AG04449 (cell line): ENCODE data around the gene GSG1L.
"Not testable (repeated sequence)": the region's sequence is repeated elsewhere in the genome, so short reads cannot be mapped to it uniquely, and the experiment has no call there.

ENCODE experiments used
- CTCF ChIA-PET: fragments of 350-600 bp; formaldehyde crosslinking; extraction: SDS; loops from one replicate; lab custom pipeline; 2021; ENCODE audit warnings: antibody characterized with exemption; lab: Yijun Ruan, JAX
- POLR2A ChIA-PET: fragments of 400-600, 350-600 bp; formaldehyde crosslinking; extraction: SDS; loops from one replicate; lab custom pipeline; 2020; ENCODE audit warnings: antibody characterized with exemption, inconsistent platforms; lab: Yijun Ruan, JAX
- DNase-seq: peaks from one replicate; pipeline ENCODE4 v3.0.0-alpha.2; 2010; ENCODE audit warnings: low read depth, low spot score
- H3K4me3 ChIP-seq: 2 replicates; pipeline ENCODE4 v1.5.1; 2011; ENCODE audit warnings: low read depth, mild to moderate bottlenecking, control low read depth, low read length
- CTCF ChIP-seq: IDR thresholded peaks from one replicate; pipeline ENCODE4 v1.5.1; 2011; ENCODE audit warnings: mild to moderate bottlenecking, moderate library complexity, low read length, control low read depth, inconsistent platforms; ENCODE audit not compliant: insufficient read depth; ENCODE audit errors: missing control alignments

Gene GSG1L

GRCh38 chr16:27980919-27981700 lies 82.4 kb downstream of the GSG1L start:
- no peak for TF ChIP-seq CTCF
- ChIA-PET POLR2A (no interaction called here), CTCF (interaction anchor here (1.4 kb wide), 1 partner anchor 341 kb away, joined by 4 read pairs; no protein-coding TSS in a partner anchor)
- DNase-seq = no peak
- no peak overlapping the region for H3K4me3 ChIP-seq

- TF ChIP-seq CTCF = no peak
- POLR2A ChIA-PET = no interaction called here
- DNase-seq = no peak
- H3K4me3 ChIP-seq = no peak overlapping the region
- CTCF ChIA-PET = no interaction called here
These were observed 83.3 kb downstream of the GSG1L start for GRCh38 chr16:27980076-27980775.

GRCh38 chr16:27979668-27980067 lies 83.8 kb downstream of the GSG1L start:
- POLR2A ChIA-PET, CTCF ChIA-PET, DNase-seq, H3K4me3 ChIP-seq: not testable (repeated sequence)

GRCh38 chr16:27978876-27979275 lies 84.6 kb downstream of the GSG1L start:
- no peak for DNase-seq
- POLR2A ChIA-PET = interaction anchor here (0.7 kb wide), 1 partner anchor 1404 kb away, joined by 3 read pairs; no protein-coding TSS in a partner anchor
- TF ChIP-seq CTCF = no peak
- no peak overlapping the region for H3K4me3 ChIP-seq
- CTCF ChIA-PET = no interaction called here

GRCh38 chr16:27977966-27978365 lies 85.5 kb downstream of the GSG1L start:
- ChIA-PET CTCF (interaction anchor here (0.9 to 1.3 kb wide), 2 partner anchors 93 to 94 kb away, joined by 3 to 5 read pairs; no protein-coding TSS in a partner anchor), POLR2A (no interaction called here)
- DNase-seq = no peak
- no peak for TF ChIP-seq CTCF
- no peak overlapping the region for H3K4me3 ChIP-seq

GRCh38 chr16:27976990-27977389 lies 86.5 kb downstream of the GSG1L start:
- DNase-seq = no peak
- CTCF ChIA-PET = interaction anchor here (0.9 to 1.3 kb wide), 2 partner anchors 94 to 95 kb away, joined by 3 to 5 read pairs; no protein-coding TSS in a partner anchor
- H3K4me3 ChIP-seq = no peak overlapping the region
- TF ChIP-seq CTCF = no peak
- POLR2A ChIA-PET = no interaction called here
